ENCODE data around the gene NOB1.
"Not testable (repeated sequence)": the region's sequence is repeated elsewhere in the genome, so short reads cannot be mapped to it uniquely, and the experiment has no call there.

Gene NOB1

GRCh38 chr16:69731280-69731679, 23.4 kb downstream of the NOB1 start:
- H3K27ac ChIP-seq (ENCODE audit: low read length); H3K36me3 ChIP-seq (ENCODE audit: control insufficient read depth in 1 of 2, insufficient read depth in 2 of 2, low read length in 2 of 2); H3K9me3 ChIP-seq (ENCODE audit: control insufficient read depth in 1 of 2, low read length in 2 of 2); H3K4me3 ChIP-seq (ENCODE audit: low read depth in 1 of 2, low read length in 2 of 2); H3K27me3 ChIP-seq (ENCODE audit: low read depth, low read length): not testable (repeated sequence)
- peaks cover 5 to 15% of the 10 kb centered on the region in 2 donors for H3K4me1 ChIP-seq (ENCODE audit: control insufficient read depth in 1 of 2, insufficient read depth in 2 of 2, low read length in 2 of 2)

- not testable (repeated sequence) for H3K9me3 ChIP-seq (ENCODE audit: control insufficient read depth in 1 of 2, low read length in 2 of 2); H3K4me3 ChIP-seq (ENCODE audit: low read depth in 1 of 2, low read length in 2 of 2); H3K27ac ChIP-seq (ENCODE audit: low read length); H3K27me3 ChIP-seq (ENCODE audit: low read depth, low read length); H3K36me3 ChIP-seq (ENCODE audit: control insufficient read depth in 1 of 2, insufficient read depth in 2 of 2, low read length in 2 of 2)
- H3K4me1 ChIP-seq (ENCODE audit: control insufficient read depth in 1 of 2, insufficient read depth in 2 of 2, low read length in 2 of 2), result peaks cover 8 to 22% of the 10 kb centered on the region in 2 donors
Observed at GRCh38 chr16:69729030-69729429, 25.7 kb downstream of the NOB1 start.

DNA sequence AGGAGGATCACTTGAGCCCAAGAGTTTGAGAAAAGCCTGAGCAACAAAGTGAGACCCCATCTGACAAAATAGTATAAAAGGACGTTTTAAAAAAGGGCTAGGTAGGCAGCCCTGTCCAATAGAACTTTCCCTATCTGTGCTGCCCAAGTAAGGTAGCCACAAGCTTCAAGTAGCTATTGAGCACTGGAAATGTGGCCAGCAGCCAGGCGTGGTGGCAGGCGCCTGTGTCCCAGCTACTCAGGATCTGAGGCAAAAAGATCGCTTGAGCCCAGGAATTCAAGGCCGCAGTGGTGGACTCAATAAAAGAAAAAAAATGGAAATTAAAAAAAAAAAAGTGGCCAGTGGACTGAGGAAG, 26.8 kb downstream of the NOB1 start:
- peaks cover 8 to 22% of the 10 kb centered on the region in 2 donors for H3K4me1 ChIP-seq (ENCODE audit: control insufficient read depth in 1 of 2, insufficient read depth in 2 of 2, low read length in 2 of 2)
- H3K27ac ChIP-seq (ENCODE audit: low read length), result no peak overlapping the region
- no peaks in the 10 kb centered on the region for H3K9me3 ChIP-seq (ENCODE audit: control insufficient read depth in 1 of 2, low read length in 2 of 2)
- no peak overlapping the region for H3K4me3 ChIP-seq (ENCODE audit: low read depth in 1 of 2, low read length in 2 of 2)
- H3K36me3 ChIP-seq (ENCODE audit: control insufficient read depth in 1 of 2, insufficient read depth in 2 of 2, low read length in 2 of 2), result peaks cover 0 to 7% of the 10 kb centered on the region in 2 donors
- no peaks in the 10 kb centered on the region for H3K27me3 ChIP-seq (ENCODE audit: low read depth, low read length)

- Histone ChIP-seq H3K36me3 (ENCODE audit: control insufficient read depth in 1 of 2, insufficient read depth in 2 of 2, low read length in 2 of 2) (peaks cover 0 to 7% of the 10 kb centered on the region in 2 donors), H3K9me3 (ENCODE audit: control insufficient read depth in 1 of 2, low read length in 2 of 2) (no peaks in the 10 kb centered on the region), H3K27ac (ENCODE audit: low read length) (peak within 1 kb of the TSS; percentile 79), H3K4me1 (ENCODE audit: control insufficient read depth in 1 of 2, insufficient read depth in 2 of 2, low read length in 2 of 2) (peaks cover 8 to 22% of the 10 kb centered on the region in 2 donors), H3K4me3 (ENCODE audit: low read depth in 1 of 2, low read length in 2 of 2) (peak within 1 kb of the TSS; percentile 71 to 81), H3K27me3 (ENCODE audit: low read depth, low read length) (no peaks in the 10 kb centered on the region)
Observed at GRCh38 chr16:69726313-69727060, 28.2 kb downstream of the NOB1 start, which contains the start of gene NQO1. TSS of gene NQO1 (minus strand) at chr16:69726560. CDS start at chr16:69726439, 121 bp downstream.

GRCh38 chr16:69725480-69726312, 29.0 kb downstream of the NOB1 start:
- no peaks in the 10 kb centered on the region for H3K9me3 ChIP-seq (ENCODE audit: control insufficient read depth in 1 of 2, low read length in 2 of 2)
- no peaks in the 10 kb centered on the region for H3K27me3 ChIP-seq (ENCODE audit: low read depth, low read length)
- H3K4me1 ChIP-seq (ENCODE audit: control insufficient read depth in 1 of 2, insufficient read depth in 2 of 2, low read length in 2 of 2), result peaks cover 8 to 22% of the 10 kb centered on the region in 2 donors
- peaks cover 0 to 7% of the 10 kb centered on the region in 2 donors for H3K36me3 ChIP-seq (ENCODE audit: control insufficient read depth in 1 of 2, insufficient read depth in 2 of 2, low read length in 2 of 2)
- H3K4me3 ChIP-seq (ENCODE audit: low read depth in 1 of 2, low read length in 2 of 2), result peak overlapping the region; percentile 71 to 81
- peak overlapping the region; percentile 79 for H3K27ac ChIP-seq (ENCODE audit: low read length)

- peaks cover 0 to 7% of the 10 kb centered on the region in 2 donors for H3K36me3 ChIP-seq (ENCODE audit: control insufficient read depth in 1 of 2, insufficient read depth in 2 of 2, low read length in 2 of 2)
- H3K27me3 ChIP-seq (ENCODE audit: low read depth, low read length), result no peaks in the 10 kb centered on the region
- H3K9me3 ChIP-seq (ENCODE audit: control insufficient read depth in 1 of 2, low read length in 2 of 2), result no peaks in the 10 kb centered on the region
- peak overlapping the region; percentile 70 for H3K27ac ChIP-seq (ENCODE audit: low read length)
- H3K4me1 ChIP-seq (ENCODE audit: control insufficient read depth in 1 of 2, insufficient read depth in 2 of 2, low read length in 2 of 2), result peaks cover 8 to 22% of the 10 kb centered on the region in 2 donors
- no peak overlapping the region for H3K4me3 ChIP-seq (ENCODE audit: low read depth in 1 of 2, low read length in 2 of 2)
Observed at GRCh38 chr16:69724981-69725479, 29.7 kb downstream of the NOB1 start.

GRCh38 chr16:69724414-69724873, 30.3 kb downstream of the NOB1 start:
- Histone ChIP-seq H3K27me3 (ENCODE audit: low read depth, low read length) (no peaks in the 10 kb centered on the region), H3K9me3 (ENCODE audit: control insufficient read depth in 1 of 2, low read length in 2 of 2) (no peaks in the 10 kb centered on the region), H3K27ac (ENCODE audit: low read length) (peak overlapping the region; percentile 70), H3K4me3 (ENCODE audit: low read depth in 1 of 2, low read length in 2 of 2) (no peak overlapping the region), H3K36me3 (ENCODE audit: control insufficient read depth in 1 of 2, insufficient read depth in 2 of 2, low read length in 2 of 2) (peaks cover 0 to 7% of the 10 kb centered on the region in 2 donors), H3K4me1 (ENCODE audit: control insufficient read depth in 1 of 2, insufficient read depth in 2 of 2, low read length in 2 of 2) (peaks cover 8 to 22% of the 10 kb centered on the region in 2 donors)

GRCh38 chr16:69721441-69721957, 33.2 kb downstream of the NOB1 start:
- peaks cover 4 to 9% of the 10 kb centered on the region in 2 donors for H3K4me1 ChIP-seq (ENCODE audit: control insufficient read depth in 1 of 2, insufficient read depth in 2 of 2, low read length in 2 of 2)
- no peaks in the 10 kb centered on the region for H3K9me3 ChIP-seq (ENCODE audit: control insufficient read depth in 1 of 2, low read length in 2 of 2)
- peaks cover 11 to 13% of the 10 kb centered on the region in 2 donors for H3K36me3 ChIP-seq (ENCODE audit: control insufficient read depth in 1 of 2, insufficient read depth in 2 of 2, low read length in 2 of 2)
- H3K4me3 ChIP-seq (ENCODE audit: low read depth in 1 of 2, low read length in 2 of 2), result no peak overlapping the region
- no peak overlapping the region for H3K27ac ChIP-seq (ENCODE audit: low read length)
- H3K27me3 ChIP-seq (ENCODE audit: low read depth, low read length), result no peaks in the 10 kb centered on the region

DNA sequence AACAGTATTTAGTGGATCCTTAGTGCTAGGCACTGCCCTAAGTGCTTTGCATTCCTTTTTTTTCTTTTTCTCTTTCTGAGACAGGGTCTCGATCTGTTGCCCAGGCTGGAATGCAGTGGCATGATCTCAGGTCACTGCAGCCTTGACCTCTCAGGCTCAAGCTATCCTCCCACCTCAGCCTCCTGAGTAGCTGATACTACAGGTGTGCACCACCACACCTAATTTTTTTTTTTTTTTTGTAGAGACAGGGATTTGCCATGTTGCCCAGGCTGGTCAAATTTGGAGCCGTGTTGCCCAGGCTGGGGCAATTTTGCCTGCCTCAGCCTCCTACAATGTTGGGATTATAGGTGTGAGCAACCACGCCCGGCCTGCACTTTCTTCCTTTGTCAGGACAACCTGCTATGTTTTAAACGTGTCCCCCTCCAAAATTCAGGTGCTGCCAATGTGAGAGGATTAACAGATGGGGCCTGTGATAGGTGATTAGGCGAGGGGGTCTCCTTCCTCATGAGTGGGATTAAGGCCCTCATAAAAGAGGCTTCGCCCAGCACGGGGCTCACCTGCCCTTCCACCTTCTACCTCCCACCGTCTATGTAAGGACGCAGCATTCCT, 33.8 kb downstream of the NOB1 start:
- H3K27ac ChIP-seq (ENCODE audit: low read length), result no peak overlapping the region
- H3K4me3 ChIP-seq (ENCODE audit: low read depth in 1 of 2, low read length in 2 of 2), result no peak overlapping the region
- peaks cover 2 to 6% of the 10 kb centered on the region in 2 donors for H3K4me1 ChIP-seq (ENCODE audit: control insufficient read depth in 1 of 2, insufficient read depth in 2 of 2, low read length in 2 of 2)
- H3K9me3 ChIP-seq (ENCODE audit: control insufficient read depth in 1 of 2, low read length in 2 of 2), result no peaks in the 10 kb centered on the region
- peaks cover 11 to 12% of the 10 kb centered on the region in 2 donors for H3K36me3 ChIP-seq (ENCODE audit: control insufficient read depth in 1 of 2, insufficient read depth in 2 of 2, low read length in 2 of 2)
- no peaks in the 10 kb centered on the region for H3K27me3 ChIP-seq (ENCODE audit: low read depth, low read length)

GRCh38 chr16:69718111-69718764, 36.5 kb downstream of the NOB1 start:
- H3K4me1 ChIP-seq (ENCODE audit: control insufficient read depth in 1 of 2, insufficient read depth in 2 of 2, low read length in 2 of 2), result peaks cover 0 to under 1% of the 10 kb centered on the region in 2 donors
- H3K4me3 ChIP-seq (ENCODE audit: low read depth in 1 of 2, low read length in 2 of 2), result no peak overlapping the region
- no peaks in the 10 kb centered on the region for H3K9me3 ChIP-seq (ENCODE audit: control insufficient read depth in 1 of 2, low read length in 2 of 2)
- peaks cover 11 to 18% of the 10 kb centered on the region in 2 donors for H3K36me3 ChIP-seq (ENCODE audit: control insufficient read depth in 1 of 2, insufficient read depth in 2 of 2, low read length in 2 of 2)
- H3K27ac ChIP-seq (ENCODE audit: low read length), result no peak overlapping the region
- H3K27me3 ChIP-seq (ENCODE audit: low read depth, low read length), result no peaks in the 10 kb centered on the region
